ENCODE data around the gene TCEAL8. TPM values are rescaled to one million over a fixed set of nuclear protein-coding genes. Genes with fewer than 3 reads are reported as not detected.

The TCEAL8 gene
- total RNA-seq, 2 donors from 2014 or later, result 47.8 to 66.6 TPM

DNA sequence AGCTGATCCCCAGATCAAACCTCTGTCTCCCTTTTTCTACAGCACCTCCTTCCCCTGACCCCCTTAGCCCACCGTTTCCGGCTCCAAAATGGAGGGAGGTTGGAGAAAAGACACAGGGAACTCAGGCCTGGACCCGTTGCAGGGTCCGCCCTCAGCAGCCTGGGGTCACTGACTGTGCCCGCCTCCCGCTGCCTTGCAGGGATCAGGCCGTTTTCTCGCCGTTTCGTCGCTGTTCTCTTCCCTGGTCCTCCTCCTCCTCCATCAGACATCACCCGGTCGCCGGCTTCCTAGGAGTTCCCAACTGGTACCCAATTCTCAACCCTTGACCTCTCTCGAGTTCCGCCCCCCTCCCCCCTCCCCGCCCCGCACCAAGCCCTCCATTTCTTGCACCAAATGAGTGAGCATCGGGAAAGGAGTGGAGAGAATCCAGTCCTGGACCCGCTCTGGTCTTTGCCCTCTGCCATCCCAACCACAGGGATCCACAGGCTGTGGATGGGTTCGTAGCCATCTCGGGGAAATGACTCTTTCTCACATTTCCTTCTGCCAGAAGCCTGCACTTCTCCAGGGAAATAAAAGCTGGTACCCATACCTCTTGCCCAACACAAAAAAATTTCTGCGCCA, 21.1 kb upstream of the TCEAL8 start:
- Histone ChIP-seq H3K27ac (no peak overlapping the region), H3K36me3 (no peaks in the 10 kb centered on the region), H3K4me3 (peak overlapping the region in 1 of 2 donors; percentile 26), H3K4me1 (no peaks in the 10 kb centered on the region), H3K27me3 (no peaks in the 10 kb centered on the region), H3K9me3 (no peaks in the 10 kb centered on the region)
- no peak for DNase-seq (ENCODE audit: low spot score)
- TF ChIP-seq, protein P1, sequence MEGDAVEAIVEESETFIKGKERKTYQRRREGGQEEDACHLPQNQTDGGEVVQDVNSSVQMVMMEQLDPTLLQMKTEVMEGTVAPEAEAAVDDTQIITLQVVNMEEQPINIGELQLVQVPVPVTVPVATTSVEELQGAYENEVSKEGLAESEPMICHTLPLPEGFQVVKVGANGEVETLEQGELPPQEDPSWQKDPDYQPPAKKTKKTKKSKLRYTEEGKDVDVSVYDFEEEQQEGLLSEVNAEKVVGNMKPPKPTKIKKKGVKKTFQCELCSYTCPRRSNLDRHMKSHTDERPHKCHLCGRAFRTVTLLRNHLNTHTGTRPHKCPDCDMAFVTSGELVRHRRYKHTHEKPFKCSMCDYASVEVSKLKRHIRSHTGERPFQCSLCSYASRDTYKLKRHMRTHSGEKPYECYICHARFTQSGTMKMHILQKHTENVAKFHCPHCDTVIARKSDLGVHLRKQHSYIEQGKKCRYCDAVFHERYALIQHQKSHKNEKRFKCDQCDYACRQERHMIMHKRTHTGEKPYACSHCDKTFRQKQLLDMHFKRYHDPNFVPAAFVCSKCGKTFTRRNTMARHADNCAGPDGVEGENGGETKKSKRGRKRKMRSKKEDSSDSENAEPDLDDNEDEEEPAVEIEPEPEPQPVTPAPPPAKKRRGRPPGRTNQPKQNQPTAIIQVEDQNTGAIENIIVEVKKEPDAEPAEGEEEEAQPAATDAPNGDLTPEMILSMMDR (IDR thresholded peaks at IDR 0.05), result no peak

DNA sequence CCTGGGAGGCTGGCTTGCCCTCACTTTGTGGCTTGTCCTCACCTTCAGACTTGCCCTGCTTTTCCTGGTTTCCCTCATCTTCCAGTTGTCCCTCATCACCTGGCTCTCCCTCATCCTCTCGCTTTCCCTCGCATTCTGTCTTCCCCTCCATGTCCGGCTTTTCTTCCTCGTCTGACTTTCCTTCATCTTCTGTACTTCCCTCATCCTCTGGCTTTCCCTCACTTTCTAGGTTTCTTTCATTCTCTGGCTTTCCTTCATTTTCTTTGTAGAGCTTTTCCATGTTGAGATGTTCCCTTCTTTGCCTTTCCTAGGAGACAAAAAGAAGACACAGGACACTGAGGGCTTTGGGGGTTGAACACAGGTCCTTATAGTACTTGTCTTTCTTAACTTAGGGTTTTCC, 19.3 kb upstream of the TCEAL8 start:
- H3K27ac ChIP-seq, result no peak overlapping the region
- H3K4me3 ChIP-seq, result no peak overlapping the region
- H3K4me1 ChIP-seq, result no peaks in the 10 kb centered on the region
- H3K9me3 ChIP-seq, result no peaks in the 10 kb centered on the region
- no peaks in the 10 kb centered on the region for H3K27me3 ChIP-seq
- TF ChIP-seq, protein P1 (IDR thresholded peaks at IDR 0.05), result no peak
- no peaks in the 10 kb centered on the region for H3K36me3 ChIP-seq
- DNase-seq (ENCODE audit: low spot score), result no peak

DNA sequence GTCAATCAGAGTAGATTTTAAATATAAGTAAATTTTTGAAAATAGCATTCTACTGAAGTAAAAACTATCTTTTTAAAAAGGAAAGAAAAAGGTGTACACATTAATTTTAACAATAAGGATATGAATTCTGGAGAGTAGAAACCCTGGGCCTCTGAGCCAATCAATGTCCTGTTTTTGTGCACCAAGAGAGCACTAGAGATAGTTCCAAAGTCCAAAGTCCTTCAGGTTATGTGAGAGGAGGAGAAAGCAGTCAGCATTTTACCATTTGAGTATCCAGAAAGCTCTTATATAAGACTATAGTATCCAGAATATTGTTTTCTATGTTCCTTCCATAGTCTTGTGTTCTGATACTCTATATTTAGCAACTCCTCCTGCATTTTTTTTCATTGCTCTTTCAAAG, 3.3 kb upstream of the TCEAL8 start:
- Histone ChIP-seq H3K27ac (no peak overlapping the region), H3K36me3 (no peaks in the 10 kb centered on the region), H3K9me3 (no peaks in the 10 kb centered on the region), H3K27me3 (no peaks in the 10 kb centered on the region), H3K4me3 (no peak overlapping the region), H3K4me1 (peaks cover 0 to under 1% of the 10 kb centered on the region in 2 donors)
- no peak for DNase-seq (ENCODE audit: low spot score)
- TF ChIP-seq, protein P1 (IDR thresholded peaks at IDR 0.05), result no peak

DNA sequence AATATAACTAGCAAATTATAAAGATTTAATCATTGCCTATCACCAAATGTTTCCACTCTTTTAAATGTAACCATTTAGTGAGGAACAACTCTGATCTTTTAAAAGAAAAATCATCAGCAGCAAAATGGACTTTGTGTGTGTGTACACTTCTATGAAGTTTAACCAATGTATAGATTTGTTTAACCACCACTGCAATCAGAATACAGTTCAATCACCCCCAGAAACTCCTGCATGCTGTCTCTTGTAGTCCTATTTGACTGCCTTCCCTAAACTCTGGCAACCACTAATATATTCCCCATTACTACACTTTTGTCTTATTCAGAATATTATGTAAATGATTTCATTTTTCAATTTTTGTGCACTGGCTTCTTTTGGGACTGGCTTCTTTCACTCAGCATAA, 1.7 kb upstream of the TCEAL8 start:
- no peaks in the 10 kb centered on the region for H3K9me3 ChIP-seq
- H3K27ac ChIP-seq, result no peak overlapping the region
- TF ChIP-seq, protein P1 (IDR thresholded peaks at IDR 0.05), result no peak
- no peaks in the 10 kb centered on the region for H3K36me3 ChIP-seq
- H3K4me1 ChIP-seq, result peaks cover 0 to 10% of the 10 kb centered on the region in 2 donors
- H3K4me3 ChIP-seq, result no peak overlapping the region
- DNase-seq (ENCODE audit: low spot score), result no peak
- H3K27me3 ChIP-seq, result no peaks in the 10 kb centered on the region

DNA sequence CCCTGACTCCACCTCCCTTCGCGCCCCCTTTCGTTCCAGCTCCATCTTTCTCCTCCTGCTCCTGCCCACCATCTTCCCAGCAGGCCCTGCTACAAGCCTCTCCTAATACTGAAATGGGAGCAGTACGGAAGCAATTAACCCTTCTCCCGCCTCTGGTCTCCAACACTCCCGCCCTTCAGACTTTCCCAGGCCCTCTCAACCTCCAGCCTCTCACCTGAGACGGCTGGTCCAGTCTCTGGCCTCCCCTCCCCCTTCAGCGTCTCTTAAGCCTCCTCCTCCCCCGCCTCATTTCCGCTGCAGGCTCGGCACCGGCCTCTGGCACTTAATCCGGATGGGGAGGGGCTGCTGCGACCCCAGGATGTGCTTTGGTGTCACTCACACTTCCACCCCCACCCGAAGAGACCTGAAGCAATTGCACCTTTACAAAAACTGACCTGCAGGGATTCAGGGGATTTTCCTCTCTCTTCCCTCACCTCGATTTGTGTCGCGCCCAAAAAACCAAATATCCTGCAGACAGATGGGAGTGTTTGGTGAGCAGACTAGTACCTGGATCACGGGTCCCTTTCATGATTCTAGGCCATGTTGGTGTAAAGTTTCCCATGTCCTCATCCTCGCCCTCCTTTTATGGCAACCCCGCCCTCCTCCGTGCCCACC, 657 bp downstream of the TCEAL8 start:
- TF ChIP-seq, protein P1 (IDR thresholded peaks at IDR 0.05), result no peak
- H3K4me1 ChIP-seq, result peaks cover 0 to 10% of the 10 kb centered on the region in 2 donors
- H3K36me3 ChIP-seq, result no peaks in the 10 kb centered on the region
- no peak for DNase-seq (ENCODE audit: low spot score)
- H3K4me3 ChIP-seq, result peak overlapping the region; percentile 58 to 61
- no peaks in the 10 kb centered on the region for H3K9me3 ChIP-seq
- no peaks in the 10 kb centered on the region for H3K27me3 ChIP-seq
- H3K27ac ChIP-seq, result peak overlapping the region; percentile 88 to 95

Data from right atrium auricular region (tissue), 2 donors.